ENCODE measurements around the gene CCM2L. TPM values are rescaled to one million over a fixed set of nuclear protein-coding genes. Genes with fewer than 3 reads are reported as not detected.

Gene CCM2L
- total RNA-seq, 1 donor = not detected

- Histone ChIP-seq H3K27me3 (ENCODE audit: insufficient read depth, low read length) (peaks cover 49% of the 10 kb centered on the region), H2AFZ (ENCODE audit: low read length) (no peak overlapping the region), H3K36me3 (ENCODE audit: insufficient read depth, low read length) (no peaks in the 10 kb centered on the region), H3K27ac (ENCODE audit: low read depth, low read length) (no peak overlapping the region), H3K79me2 (ENCODE audit: insufficient read depth, low read length) (no peaks in the 10 kb centered on the region), H3K9me3 (ENCODE audit: low read depth, low read length) (no peaks in the 10 kb centered on the region), H3K4me1 (ENCODE audit: insufficient read depth, low read length) (peaks cover 2% of the 10 kb centered on the region), H4K20me1 (ENCODE audit: insufficient read depth, low read length) (no peaks in the 10 kb centered on the region), H3K4me3 (ENCODE audit: insufficient read depth, low read length) (no peak overlapping the region), H3K4me2 (ENCODE audit: insufficient read depth, low read length) (no peak overlapping the region)
- peak; percentile 68 for DNase-seq (ENCODE audit: insufficient read length, low spot score, missing footprints)
- TF ChIP-seq CTCF (IDR thresholded peaks at IDR 0.05; ENCODE audit: extremely low read depth, low read depth, low read length) = peak; percentile 42
These were observed 24.6 kb downstream of the CCM2L start for GRCh38 chr20:32034581-32035425.

GRCh38 chr20:32035426-32035779 is 25.2 kb downstream of the CCM2L start:
- no peaks in the 10 kb centered on the region for H3K79me2 ChIP-seq (ENCODE audit: insufficient read depth, low read length)
- H3K4me3 ChIP-seq (ENCODE audit: insufficient read depth, low read length) = no peak overlapping the region
- no peak for DNase-seq (ENCODE audit: insufficient read length, low spot score, missing footprints)
- no peak overlapping the region for H3K4me2 ChIP-seq (ENCODE audit: insufficient read depth, low read length)
- no peaks in the 10 kb centered on the region for H4K20me1 ChIP-seq (ENCODE audit: insufficient read depth, low read length)
- H3K9me3 ChIP-seq (ENCODE audit: low read depth, low read length) = no peaks in the 10 kb centered on the region
- peaks cover 2% of the 10 kb centered on the region for H3K4me1 ChIP-seq (ENCODE audit: insufficient read depth, low read length)
- H3K27me3 ChIP-seq (ENCODE audit: insufficient read depth, low read length) = peaks cover 46% of the 10 kb centered on the region
- H3K36me3 ChIP-seq (ENCODE audit: insufficient read depth, low read length) = no peaks in the 10 kb centered on the region
- no peak for TF ChIP-seq CTCF (IDR thresholded peaks at IDR 0.05; ENCODE audit: extremely low read depth, low read depth, low read length)
- no peak overlapping the region for H3K27ac ChIP-seq (ENCODE audit: low read depth, low read length)
- no peak overlapping the region for H2AFZ ChIP-seq (ENCODE audit: low read length)

- Histone ChIP-seq H4K20me1 (ENCODE audit: insufficient read depth, low read length) (no peaks in the 10 kb centered on the region), H3K9me3 (ENCODE audit: low read depth, low read length) (no peaks in the 10 kb centered on the region), H3K4me2 (ENCODE audit: insufficient read depth, low read length) (no peak overlapping the region), H3K36me3 (ENCODE audit: insufficient read depth, low read length) (no peaks in the 10 kb centered on the region), H3K79me2 (ENCODE audit: insufficient read depth, low read length) (no peaks in the 10 kb centered on the region), H3K4me3 (ENCODE audit: insufficient read depth, low read length) (no peak overlapping the region), H3K4me1 (ENCODE audit: insufficient read depth, low read length) (peaks cover 2% of the 10 kb centered on the region), H3K27me3 (ENCODE audit: insufficient read depth, low read length) (peaks cover 40% of the 10 kb centered on the region), H3K27ac (ENCODE audit: low read depth, low read length) (no peak overlapping the region), H2AFZ (ENCODE audit: low read length) (no peak overlapping the region)
- peak; percentile 22 for DNase-seq (ENCODE audit: insufficient read length, low spot score, missing footprints)
- no peak for TF ChIP-seq CTCF (IDR thresholded peaks at IDR 0.05; ENCODE audit: extremely low read depth, low read depth, low read length)
These were observed 26.0 kb downstream of the CCM2L start for GRCh38 chr20:32036252-32036651.

- Histone ChIP-seq H3K9me3 (ENCODE audit: low read depth, low read length) (no peaks in the 10 kb centered on the region), H3K4me1 (ENCODE audit: insufficient read depth, low read length) (no peaks in the 10 kb centered on the region), H3K36me3 (ENCODE audit: insufficient read depth, low read length) (no peaks in the 10 kb centered on the region), H3K27me3 (ENCODE audit: insufficient read depth, low read length) (peaks cover 41% of the 10 kb centered on the region), H3K27ac (ENCODE audit: low read depth, low read length) (no peak overlapping the region), H4K20me1 (ENCODE audit: insufficient read depth, low read length) (no peaks in the 10 kb centered on the region), H3K79me2 (ENCODE audit: insufficient read depth, low read length) (no peaks in the 10 kb centered on the region), H3K4me2 (ENCODE audit: insufficient read depth, low read length) (no peak overlapping the region), H2AFZ (ENCODE audit: low read length) (no peak overlapping the region), H3K4me3 (ENCODE audit: insufficient read depth, low read length) (no peak overlapping the region)
- TF ChIP-seq CTCF (IDR thresholded peaks at IDR 0.05; ENCODE audit: extremely low read depth, low read depth, low read length) = no peak
- DNase-seq (ENCODE audit: insufficient read length, low spot score, missing footprints) = peak; percentile 42
These were observed 26.7 kb downstream of the CCM2L start for GRCh38 chr20:32036716-32037485.

Data from osteoblast (primary cell).